ENCODE results near the gene EIF2S2.

Gene EIF2S2

DNA sequence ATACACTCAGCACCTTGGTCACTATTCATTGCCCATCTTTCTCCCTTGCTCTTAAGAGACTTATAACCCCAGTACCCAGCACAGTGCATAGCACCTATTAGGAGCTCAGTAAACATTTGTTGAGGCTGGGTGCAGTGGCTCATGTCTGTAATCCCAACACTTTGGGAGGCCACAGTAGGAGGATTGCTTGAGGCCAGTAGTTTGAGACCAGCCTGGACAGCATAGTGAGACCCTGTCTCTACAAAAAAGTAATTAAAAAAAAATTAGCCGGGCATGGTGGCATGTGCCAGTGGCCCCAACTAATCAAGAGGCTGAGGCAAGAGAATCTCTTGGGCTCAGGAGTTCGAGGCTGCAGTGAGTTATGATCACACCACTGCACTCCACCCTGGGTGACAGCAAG lies 8.2 kb upstream of the EIF2S2 start:
- no peak for FAIRE-seq

DNA sequence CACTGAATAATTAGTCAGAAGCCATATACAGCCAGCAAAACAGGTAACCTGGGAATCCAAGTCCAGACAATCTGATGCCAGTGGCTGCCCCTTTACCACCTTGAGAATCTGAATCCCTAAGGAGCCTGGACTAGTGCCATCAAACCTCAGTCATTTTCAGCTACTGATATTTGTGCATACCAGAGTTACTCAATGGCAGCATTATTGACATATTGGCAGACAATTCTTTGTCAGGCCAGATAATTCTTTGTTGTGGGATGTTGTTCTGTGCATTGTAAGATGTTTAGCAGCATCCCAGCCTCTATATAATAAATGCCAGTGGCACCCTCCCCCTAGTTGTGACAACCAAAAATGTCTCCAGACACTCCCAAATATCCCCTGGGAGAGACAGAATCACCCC lies 3.2 kb upstream of the EIF2S2 start:
- no peak for FAIRE-seq

DNA sequence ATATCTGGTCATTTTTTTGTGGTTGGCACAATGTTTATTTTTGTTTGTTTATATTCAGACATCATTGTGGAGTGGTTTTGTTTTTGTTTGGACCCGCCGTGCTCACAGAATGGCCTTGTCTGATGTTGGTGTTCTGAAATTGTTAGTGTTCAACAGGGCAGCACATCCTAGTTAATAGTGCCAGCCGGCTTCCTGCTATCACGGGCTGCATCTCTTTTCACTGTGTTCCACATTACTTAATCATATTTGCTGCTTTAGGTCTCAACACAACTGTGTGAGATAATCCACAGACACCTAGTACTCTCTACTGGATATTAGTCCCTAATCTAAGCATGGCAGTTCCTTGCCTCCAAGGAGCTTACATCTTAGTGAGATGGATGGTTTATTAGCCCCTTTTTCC lies 2.8 kb upstream of the EIF2S2 start:
- FAIRE-seq = no peak

DNA sequence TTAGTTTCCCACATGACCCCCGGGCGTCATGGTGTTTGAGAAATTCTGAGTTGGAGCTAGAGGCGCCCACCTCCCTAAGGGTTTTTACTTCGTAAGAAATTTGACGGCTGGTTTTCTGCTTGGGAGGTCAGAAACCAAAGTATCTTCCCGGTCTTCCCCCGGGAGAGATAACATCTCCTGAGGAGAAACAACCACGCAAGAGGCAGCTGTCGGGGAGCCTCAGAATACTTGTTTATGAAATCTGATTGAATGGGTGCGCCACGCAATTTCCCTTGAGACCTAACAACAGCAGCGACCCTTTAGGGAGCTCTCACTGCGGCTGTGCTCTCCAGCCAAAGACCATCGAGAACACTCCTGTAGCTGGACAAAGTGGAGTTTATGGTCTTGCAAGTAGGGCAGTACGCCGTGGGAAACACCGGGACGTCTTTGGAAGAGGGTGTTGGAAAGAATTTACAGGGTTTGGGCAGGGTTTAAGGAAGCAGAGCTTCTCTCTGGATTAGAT lies 608 bp upstream of the EIF2S2 start:
- FAIRE-seq = no peak

DNA sequence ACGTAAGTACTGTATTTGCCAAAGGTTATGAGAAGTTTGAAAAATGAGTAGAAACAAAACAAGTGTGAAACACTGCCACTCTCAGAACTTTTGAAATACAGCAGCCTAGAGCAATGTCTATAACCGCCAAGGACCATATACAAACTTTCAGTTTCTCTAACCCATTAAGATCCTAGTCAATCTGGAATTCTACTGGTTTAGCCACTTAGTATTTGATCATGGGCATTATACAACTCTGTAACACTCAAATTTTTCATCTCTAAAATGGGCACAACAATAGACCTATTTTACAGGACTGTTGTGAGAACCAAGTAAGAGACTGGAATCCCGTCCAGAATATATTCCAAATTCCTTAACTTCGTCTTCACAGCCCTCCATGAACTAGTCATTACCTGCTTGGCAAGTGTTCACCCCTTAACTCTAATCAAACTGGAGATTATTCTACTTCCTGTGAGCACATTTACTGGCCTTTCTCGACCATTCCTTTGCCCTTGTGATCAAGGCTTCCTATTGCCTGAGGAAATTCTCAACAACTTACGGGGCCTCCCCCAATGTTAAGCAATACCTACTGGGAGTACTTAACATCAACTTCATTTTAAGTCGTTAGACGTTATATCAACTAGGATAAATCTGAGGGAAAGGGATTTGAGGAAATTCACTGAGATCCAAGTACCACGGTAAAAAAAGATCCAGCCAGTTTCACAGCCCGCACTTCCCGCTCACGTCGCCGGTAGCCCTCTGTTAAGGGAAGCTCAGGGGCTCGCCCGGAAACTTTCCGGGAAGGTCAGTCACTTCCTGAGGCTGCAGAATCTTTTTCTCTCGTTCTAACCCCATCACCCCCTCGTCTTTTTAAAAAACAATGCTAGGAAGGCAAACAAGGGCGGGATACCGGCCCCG lies 1.1 kb downstream of the EIF2S2 start:
- no peak for FAIRE-seq

DNA sequence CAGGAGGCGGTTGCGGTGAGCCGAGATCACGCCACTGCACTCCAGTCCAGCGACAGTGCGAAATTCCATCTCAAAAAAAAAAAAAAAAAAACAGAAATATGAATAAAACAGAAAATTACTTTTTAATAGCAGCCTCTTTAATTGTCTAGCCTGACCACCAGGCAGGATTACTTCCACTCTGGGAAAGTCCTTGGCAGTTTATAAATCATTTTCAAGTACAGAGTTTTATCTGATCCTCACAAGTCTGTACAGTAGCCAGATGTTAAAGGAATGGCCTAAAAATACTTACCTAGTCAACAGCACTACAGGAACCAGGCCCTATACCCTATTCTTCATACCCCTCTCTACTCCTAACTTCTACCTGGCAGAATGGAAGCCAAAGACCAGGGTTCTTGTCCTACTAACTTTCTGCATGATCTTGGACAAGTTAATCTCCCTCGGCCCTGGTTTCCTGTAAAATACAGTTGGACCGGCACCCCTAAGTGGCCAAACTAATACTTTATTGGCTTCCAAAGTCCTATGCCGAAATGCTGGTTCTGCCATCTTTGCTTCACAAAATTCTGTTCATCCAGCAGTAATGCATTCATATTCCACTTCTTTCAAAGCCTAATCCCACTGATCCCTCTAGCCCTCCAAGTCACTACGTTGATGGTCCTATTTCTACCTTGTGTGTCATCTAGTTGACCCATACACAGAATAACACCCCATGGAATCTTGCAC lies 1.9 kb downstream of the EIF2S2 start:
- FAIRE-seq = no peak

DNA sequence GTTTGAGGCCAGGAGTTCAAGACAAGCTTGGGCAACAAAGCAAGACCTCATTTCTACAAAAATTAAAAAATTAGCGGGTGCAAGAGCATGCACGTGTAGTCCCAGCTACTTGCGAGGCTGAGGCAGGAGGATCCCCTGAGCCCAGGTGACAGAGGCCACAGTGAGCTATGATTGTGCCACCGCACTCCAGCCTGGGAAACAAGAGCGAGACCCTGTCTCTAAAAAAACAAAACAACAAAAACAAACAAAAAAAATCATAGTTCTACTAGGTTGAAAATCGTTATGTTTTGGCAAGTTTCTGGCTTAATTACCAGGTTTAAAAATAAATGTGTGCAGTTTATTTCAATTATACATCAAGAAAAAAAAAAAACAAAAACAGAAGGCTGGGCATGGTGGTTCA lies 2.6 kb downstream of the EIF2S2 start:
- FAIRE-seq = no peak

DNA sequence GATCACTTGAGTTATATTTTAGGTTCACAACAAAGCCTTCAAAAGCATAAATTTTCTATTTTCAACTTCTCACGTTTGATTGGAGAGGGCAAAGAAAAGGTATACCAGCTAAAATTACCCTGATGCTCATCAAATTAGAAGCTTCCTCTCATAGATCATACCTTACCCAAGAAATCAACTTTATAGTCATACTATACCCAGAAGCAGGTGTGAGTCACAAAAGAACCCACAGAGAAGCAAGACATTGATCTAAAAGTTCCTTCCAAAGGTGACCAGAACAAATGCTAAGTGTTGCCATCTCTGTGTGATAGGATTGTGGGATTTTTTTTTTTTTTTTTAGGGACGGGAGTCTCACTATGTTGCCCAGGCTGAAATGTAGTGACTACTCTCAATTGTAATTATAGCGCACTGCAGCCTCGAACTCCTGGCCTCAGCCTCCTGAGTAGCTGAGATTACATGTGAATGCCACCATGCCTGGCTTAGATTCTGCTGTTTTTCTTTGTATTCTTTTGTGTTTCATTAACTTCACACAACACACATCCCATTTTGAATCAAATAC lies 3.3 kb downstream of the EIF2S2 start:
- FAIRE-seq = no peak

DNA sequence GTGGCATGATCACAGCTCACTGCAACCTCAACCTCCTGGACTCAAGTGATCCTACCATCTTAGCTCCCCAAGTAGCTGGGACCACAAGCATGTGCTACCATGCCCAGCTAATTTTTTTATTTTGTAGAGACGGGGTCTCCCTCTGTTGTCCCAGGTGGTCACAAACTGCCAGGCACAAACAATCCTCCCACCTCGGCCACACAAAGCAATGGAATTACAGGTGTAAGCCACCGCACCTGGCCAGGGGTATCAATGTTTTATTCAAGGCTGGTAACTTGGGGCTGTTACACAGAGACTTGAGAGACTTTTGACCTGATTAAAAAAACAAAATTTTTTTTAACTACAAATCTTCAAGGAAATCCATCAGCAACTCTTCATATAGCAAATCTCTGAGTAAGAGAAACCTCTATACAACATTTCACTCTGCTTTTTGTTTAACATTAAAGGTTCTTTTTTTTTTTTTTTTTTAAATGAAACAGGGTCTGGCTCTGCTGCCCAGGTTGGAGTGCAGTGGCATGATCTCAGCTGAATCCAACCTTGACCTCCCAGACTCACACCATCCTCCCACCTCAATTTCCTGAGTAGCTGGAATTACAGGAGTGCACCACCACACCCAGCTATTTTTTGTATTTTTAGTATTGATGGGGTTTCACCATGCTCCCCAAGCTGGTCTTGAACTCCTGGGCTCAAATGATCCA lies 5.9 kb downstream of the EIF2S2 start:
- FAIRE-seq = no peak

DNA sequence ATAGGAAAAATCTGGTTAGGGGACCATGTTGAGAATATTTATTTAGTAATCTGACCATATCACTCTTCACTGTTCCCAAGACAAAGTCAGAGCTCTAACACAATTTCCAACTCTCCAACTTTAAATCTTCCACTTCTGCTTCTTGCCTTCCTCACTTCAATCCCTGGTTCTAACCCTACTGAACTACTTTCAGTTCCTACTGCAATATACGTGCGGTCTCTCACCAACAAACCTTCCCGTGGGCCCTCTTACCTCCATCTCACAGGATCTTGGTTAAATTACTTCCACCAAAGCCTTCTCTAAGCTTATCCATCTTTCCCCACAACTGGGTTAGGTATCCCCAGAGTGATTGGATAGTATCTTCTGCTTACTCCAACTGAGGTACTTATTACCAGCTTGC lies 8.0 kb downstream of the EIF2S2 start:
- FAIRE-seq = no peak

DNA sequence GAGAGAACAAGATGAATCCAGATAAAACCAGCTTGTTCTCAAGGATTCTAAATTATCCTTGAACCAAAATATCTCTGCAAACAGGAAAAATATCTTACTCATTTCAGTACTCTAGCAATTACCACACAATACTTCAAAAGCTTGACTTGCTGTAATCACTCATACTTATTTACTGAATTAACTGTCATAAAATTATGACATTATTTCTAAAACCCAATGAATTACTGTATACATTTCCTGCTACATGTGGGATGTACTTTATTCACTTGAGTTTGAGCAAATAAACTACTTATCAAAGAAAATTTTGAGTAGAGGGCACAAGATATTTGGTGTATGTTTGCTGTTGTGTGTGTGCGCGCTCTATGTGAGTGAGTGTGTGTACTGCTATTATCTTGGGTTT lies 9.7 kb downstream of the EIF2S2 start:
- no peak for FAIRE-seq

DNA sequence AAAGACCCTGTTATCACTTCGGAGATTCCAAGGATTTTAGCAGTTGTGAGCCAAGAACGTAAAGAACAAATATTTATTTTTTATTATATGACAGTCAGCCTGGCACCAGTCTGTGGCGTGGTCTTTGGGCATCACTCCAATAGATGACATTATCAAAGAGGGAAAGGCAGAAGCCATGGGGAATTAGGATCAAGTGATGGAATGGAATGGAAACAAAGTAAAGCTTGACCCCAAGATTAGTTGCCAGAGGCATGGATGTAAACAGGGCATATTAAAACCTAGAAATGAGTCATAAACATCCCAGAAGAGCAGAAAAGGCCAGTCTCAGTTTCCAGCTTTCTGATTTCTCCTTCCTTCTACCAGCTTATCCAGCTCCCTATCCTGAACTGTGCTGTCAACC lies 11.5 kb downstream of the EIF2S2 start:
- no peak for FAIRE-seq

DNA sequence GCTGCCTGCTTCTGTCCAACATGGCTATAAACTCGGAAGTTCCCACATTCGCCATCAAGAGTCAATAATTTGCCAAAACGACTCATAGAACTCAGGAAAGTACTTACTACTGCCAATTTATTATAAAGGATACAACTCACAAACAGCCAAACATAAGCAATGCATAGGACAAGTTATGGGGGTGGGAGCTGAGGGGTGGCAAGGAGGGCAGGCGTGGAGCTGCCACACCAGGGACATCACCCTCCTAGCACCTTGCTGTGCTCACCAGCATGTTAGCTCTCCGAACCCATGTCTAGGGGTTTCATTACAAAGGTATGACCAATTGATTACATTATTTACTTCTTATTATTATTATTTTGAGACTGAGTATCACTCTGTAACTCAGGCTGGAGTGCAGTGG lies 12.4 kb downstream of the EIF2S2 start:
- no peak for FAIRE-seq

DNA sequence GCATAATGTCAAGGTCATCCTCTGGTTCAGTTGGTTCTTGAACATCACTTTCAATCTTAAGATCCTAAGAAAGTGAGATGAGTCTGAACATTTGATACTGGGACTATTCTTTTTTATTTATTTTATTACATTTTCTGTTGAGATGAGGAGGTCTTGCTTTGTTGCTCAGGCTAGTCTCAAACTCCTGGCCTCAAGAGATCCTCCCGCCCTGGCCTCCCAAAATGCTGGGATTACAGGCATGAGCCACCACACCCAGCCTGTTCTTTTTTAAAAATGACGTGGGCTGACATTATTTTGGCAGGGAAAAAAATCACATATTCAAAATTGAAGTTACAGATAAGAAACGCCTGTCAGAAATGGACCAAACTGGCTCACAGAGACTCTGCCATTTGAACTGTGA lies 13.5 kb downstream of the EIF2S2 start:
- FAIRE-seq = no peak

DNA sequence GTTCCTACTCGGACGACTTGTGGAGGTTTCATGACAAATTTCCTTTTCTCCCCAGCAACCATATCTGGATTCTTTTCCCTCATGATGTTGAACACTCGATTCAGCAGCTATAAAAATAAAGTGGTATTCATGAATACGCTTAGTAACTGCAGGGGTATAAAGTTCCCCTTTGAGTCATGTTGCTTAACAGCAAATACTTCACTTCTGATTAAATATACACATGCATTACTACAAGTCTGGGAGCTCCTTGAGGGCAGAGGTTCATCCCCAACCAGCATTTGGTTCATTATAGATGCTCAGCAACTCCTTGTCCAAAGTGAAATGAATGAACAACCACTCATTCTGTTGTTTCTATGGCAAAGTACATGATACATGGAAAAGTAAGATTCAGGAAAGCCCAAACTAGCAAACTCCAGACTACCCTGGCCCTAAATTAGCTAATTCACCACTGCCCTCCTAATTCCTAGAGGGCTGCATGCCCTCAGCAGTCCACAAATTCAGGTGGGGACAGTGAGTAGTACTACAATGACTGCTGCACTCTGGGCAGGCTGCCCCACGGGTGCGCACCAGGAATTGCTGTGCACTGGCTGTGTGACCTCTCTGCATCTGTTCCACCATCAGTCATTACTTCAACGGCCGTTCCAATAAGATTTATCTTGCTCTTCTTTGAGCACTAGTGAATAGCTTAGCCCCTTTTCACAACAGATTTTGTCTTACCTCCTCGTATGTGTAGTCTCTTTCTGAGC lies 15.2 kb downstream of the EIF2S2 start:
- FAIRE-seq = no peak

DNA sequence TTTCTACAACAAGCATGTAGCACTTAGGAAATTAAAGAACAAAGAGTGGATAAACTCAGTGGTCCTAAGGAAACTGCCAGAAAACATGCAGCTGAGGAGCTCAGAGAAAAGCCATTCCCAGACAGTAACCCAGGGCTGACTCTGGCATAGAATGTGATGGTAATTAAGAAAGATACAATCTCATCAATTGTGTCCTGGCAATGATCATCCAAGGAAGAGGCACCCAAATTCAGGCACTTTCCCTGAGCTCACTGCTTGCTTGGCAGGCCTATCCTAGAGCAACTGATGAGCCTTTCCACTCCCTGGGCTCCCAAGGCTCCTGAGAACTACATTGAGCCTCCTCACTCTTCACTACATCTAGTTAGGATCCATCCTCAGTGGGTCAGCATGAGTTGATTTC lies 16.2 kb downstream of the EIF2S2 start:
- no peak for FAIRE-seq

DNA sequence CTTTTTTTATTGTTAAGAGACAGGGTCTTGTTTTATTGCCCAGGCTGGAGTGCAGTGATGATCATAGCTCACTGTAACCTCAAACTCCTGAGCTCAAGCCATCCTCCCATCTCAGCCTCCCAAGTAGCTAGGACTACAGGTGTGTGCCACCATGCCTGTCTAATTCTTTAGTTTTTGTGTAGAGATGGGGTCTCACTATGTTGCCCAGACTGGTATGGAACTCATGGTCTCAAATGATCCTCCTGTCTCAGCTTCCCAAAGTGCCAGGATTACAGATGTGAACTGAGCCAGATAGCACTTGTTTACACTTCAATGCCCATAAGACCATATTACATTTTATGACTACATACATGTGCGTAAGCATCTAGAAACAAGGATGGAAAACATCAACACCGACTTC lies 18.1 kb downstream of the EIF2S2 start:
- no peak for FAIRE-seq

DNA sequence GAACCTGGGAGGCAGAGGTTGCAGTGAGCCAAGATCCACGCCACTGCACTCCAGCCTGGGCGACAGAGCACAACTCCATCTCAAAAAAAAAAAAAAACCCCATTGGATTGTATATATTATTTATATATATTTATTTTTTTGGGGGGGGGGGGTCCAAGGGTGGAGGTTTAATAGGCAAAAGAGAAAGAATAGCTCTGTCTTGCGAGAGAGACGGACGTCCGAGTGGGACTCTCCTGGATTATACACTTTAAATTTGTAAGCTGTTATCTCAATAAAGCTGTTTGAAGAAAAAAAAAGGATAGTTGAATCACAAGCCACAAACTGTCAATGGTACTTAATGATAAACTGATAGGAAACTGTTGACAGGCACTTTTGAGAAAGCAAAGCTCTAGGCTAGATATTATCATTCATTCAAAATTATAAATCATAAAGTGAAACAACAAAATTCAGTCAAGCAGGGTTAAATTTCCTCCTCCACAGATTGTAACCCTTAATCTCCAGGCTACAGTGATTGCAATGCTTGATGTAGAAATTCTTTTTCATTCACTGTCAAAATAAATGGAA lies 20.3 kb downstream of the EIF2S2 start:
- FAIRE-seq = no peak

DNA sequence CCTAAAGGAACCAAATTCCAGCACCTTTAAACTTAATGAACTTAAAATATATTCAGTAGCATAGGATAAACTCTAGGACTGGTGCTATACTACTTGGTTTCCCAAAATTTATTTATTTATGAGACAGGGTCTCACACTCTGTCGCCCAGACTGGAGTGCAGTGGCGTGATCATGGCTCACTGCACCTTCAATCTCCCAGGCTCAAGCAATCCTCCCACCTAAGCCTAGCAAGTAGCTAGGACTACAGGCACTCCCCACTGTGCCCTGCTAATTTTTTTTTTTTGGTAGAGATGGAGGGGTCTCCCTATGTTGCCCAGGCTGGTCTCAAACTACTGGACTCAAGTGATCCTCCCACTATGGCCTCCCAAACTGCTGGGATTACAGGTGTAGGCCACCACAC lies 21.4 kb downstream of the EIF2S2 start:
- FAIRE-seq = no peak

DNA sequence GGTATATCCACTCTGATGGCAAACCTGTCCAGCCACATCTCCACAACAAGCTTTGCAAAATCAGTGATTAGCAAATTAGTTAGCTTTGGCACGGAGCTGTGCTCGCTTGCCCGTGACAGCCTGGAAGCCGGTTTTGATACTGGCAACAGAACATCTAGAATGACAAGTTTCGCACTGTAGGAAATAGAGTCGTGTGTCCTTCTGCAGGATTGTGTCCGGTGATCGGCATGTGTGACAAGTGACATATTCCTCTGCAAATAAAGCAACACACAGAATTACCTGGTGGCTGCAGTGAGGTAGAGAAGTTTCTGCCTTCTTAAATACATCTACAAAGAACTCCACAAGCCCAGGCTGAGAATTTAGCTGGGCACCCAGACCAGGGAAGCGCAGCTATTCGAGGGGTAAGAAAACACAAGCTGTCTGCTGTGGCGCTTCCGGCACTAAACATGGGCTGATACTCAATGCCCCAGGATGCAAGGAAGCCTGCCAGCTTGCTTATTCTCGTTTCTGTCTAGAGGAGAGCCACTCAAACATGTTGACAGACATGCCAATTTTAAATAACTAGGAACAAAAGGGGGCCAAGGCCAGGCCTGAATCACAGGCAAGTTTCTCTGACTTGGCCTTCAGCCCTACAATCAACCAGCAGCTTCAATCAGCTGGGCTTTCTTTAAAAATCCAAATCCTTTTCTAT lies 22.2 kb downstream of the EIF2S2 start:
- no peak for FAIRE-seq

DNA sequence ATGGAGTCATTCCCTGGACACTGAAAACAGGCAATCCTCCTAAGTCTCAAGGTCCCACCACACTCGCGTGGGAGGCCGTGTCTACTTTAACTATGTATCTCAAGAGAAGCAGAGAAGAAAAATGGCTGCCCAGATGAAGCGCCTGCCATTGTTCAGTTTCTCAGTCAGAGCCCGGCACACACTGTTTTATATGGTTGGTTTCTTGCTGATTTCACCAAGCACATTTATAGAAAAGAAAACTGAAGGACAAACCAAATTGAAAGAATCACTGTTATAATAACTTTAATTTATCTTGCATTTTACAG lies 22.9 kb downstream of the EIF2S2 start:
- no peak for FAIRE-seq
